B cell (primary cell): ENCODE measurements around the gene HSPH1. TPM values are rescaled to one million over a fixed set of nuclear protein-coding genes. Genes with fewer than 3 reads are reported as not detected.

Experiments used
- ATAC-seq: fragments of 200-7000 bp; cut with Tn5 transposase; one replicate; pipeline ENCODE4 v1.10.0; 2021; ENCODE audit warnings: low read depth, mild to moderate bottlenecking, moderate number of reproducible peaks, moderate library complexity
- CTCF ChIA-PET: fragments of 350-600 bp; sonication (Branson Sonifier 250); formaldehyde crosslinking; loops from one replicate; lab custom pipeline; 2021; ENCODE audit warnings: antibody characterized with exemption, inconsistent platforms; lab: Charles Lee
- POLR2A ChIA-PET: fragments of 350-600 bp; sonication (Branson Sonifier 250); formaldehyde crosslinking; loops from one replicate; lab custom pipeline; 2021; ENCODE audit warnings: antibody characterized with exemption; lab: Charles Lee
- DNase-seq: peaks from one replicate; pipeline ENCODE4 v3.0.0; 2013
- H2AFZ ChIP-seq: 2 replicates; pipeline ENCODE4 v1.6.1; 2012; ENCODE audit warnings: mild to moderate bottlenecking, low read depth, low read length; ENCODE audit not compliant: insufficient read depth, poor library complexity, severe bottlenecking
- H3K27ac ChIP-seq, 2 donors: 1 replicate in 1 of 2; 2 replicates in 1 of 2; pipeline ENCODE4 v1.5.1; 2012 to 2013; ENCODE audit warnings: low read length in 2 of 2, mild to moderate bottlenecking in 2 of 2, moderate library complexity in 1 of 2
- H3K27me3 ChIP-seq, 4 experiments: fragments of 200-600 bp in 1 of 4; sonication (generic) in 1 of 4; replicated peaks in 1 of 4; 1 replicate in 2 of 4; 2 replicates in 2 of 4; pipeline versions ENCODE4 v1.6.1 to v1.7.0; 2013 to 2016; ENCODE audit warnings: low read length in 3 of 4, mild to moderate bottlenecking in 2 of 4, mixed read lengths in 1 of 4, moderate library complexity in 1 of 4; ENCODE audit not compliant: insufficient read depth in 4 of 4, control insufficient read depth in 3 of 4; ENCODE audit errors: control extremely low read depth in 1 of 4
- H3K36me3 ChIP-seq, 2 experiments: replicated peaks in 1 of 2; 1 replicate in 1 of 2; 2 replicates in 1 of 2; pipeline versions ENCODE4 v1.6.1 to v1.7.1; 2013; ENCODE audit warnings: low read length in 1 of 2; ENCODE audit not compliant: insufficient read depth in 2 of 2, control insufficient read depth in 1 of 2; ENCODE audit errors: control extremely low read depth in 1 of 2, extremely low read depth in 1 of 2
- H3K4me1 ChIP-seq, 2 donors: fragments of 200-600 bp in 1 of 2; sonication (generic) in 1 of 2; 1 replicate in 1 of 2; 2 replicates in 1 of 2; pipeline versions ENCODE4 v1.5.1 to v1.6.1; 2013 to 2017; ENCODE audit warnings: low read length in 2 of 2; ENCODE audit not compliant: control insufficient read depth in 2 of 2, insufficient read depth in 2 of 2
- H3K4me2 ChIP-seq: replicated peaks from 2 replicates; pipeline ENCODE3; 2012; ENCODE audit warnings: mild to moderate bottlenecking, low read depth, low read length; ENCODE audit not compliant: poor library complexity, severe bottlenecking
- H3K4me3 ChIP-seq, 5 experiments: fragments of 200-600 bp in 1 of 5; sonication (generic) in 1 of 5; 1 replicate in 3 of 5; 2 replicates in 2 of 5; pipeline versions ENCODE4 v1.5.1 to v1.7.0; 2011 to 2016; ENCODE audit warnings: low read length in 4 of 5, mild to moderate bottlenecking in 4 of 5, low read depth in 2 of 5, control low read depth in 1 of 5, moderate library complexity in 1 of 5; ENCODE audit not compliant: insufficient read depth in 1 of 5; ENCODE audit errors: control extremely low read depth in 1 of 5, extremely low read depth in 1 of 5
- H3K79me2 ChIP-seq: fragments of 200-600 bp; sonication (generic); one replicate; pipeline ENCODE4 v1.6.0; 2016; ENCODE audit warnings: low read length; ENCODE audit not compliant: control insufficient read depth, insufficient read depth
- H3K9ac ChIP-seq: fragments of 200-600 bp; sonication (generic); 2 replicates; pipeline ENCODE4 v1.6.1; 2017; ENCODE audit warnings: mild to moderate bottlenecking, low read length, moderate library complexity
- H3K9me3 ChIP-seq, 3 donors: one replicate each; pipeline versions ENCODE4 v1.6.1 to v1.7.1; 2013; ENCODE audit warnings: low read length in 2 of 3; ENCODE audit not compliant: control insufficient read depth in 2 of 3, insufficient read depth in 1 of 3; ENCODE audit errors: control extremely low read depth in 1 of 3
- H4K20me1 ChIP-seq: 2 replicates; pipeline ENCODE4 v1.6.0; 2012; ENCODE audit warnings: mild to moderate bottlenecking, low read length; ENCODE audit not compliant: insufficient read depth, control insufficient read depth, poor library complexity, severe bottlenecking
- H3K27ac Mint-ChIP-seq: one replicate; pipeline ENCODE4 v1.8.0; 2021; ENCODE audit warnings: mixed read lengths
- H3K27me3 Mint-ChIP-seq: one replicate; pipeline ENCODE4 v1.8.0; 2021; ENCODE audit warnings: mixed read lengths
- H3K4me1 Mint-ChIP-seq: one replicate; pipeline ENCODE4 v1.8.0; 2021; ENCODE audit warnings: mixed read lengths
- H3K4me3 Mint-ChIP-seq: one replicate; pipeline ENCODE4 v1.8.0; 2021; ENCODE audit warnings: mixed read lengths
- H3K9me3 Mint-ChIP-seq: one replicate; pipeline ENCODE4 v1.8.0; 2022; ENCODE audit warnings: mixed read lengths; ENCODE audit not compliant: insufficient read depth
- EZH2 ChIP-seq: IDR thresholded peaks from 2 replicates; pipeline ENCODE4 v1.6.1; 2012; ENCODE audit warnings: borderline replicate concordance, low read depth, mild to moderate bottlenecking, moderate library complexity, low read length; ENCODE audit not compliant: insufficient read depth, poor library complexity, severe bottlenecking
- WGBS: methylation state at CpG from one replicate; pipeline ENCODE4 v1.1.5; 2013; ENCODE audit warnings: missing lambda C conversion rate; ENCODE audit not compliant: insufficient coverage; 5-methylcytosine and 5-hydroxymethylcytosine counted together
- intact Hi-C: fragments of 100-400 bp; cut with micrococcal nuclease; formaldehyde crosslinking; loops from one replicate; pipeline ENCODE4 v1.10.0; 2022
- polyA plus RNA-seq: library from polyadenylated mRNA; depleted of rRNA; stranded (reverse); fragments of >200 nt; gene quantifications from 2 replicates; pipeline ENCODE4 v1.2.3, GENCODE V29; 2012
- total RNA-seq, 2 donors: library from RNA; stranded (reverse); fragments of 120-200 nt in 1 of 2; gene quantifications; 1 replicate in 1 of 2; 2 replicates in 1 of 2; pipeline versions ENCODE4 v1.2.3 to v1.2.4, GENCODE V29; 2013 to 2022
- TF ChIP-seq, protein P1 (sequence below): fragments of 200-600 bp; IDR thresholded peaks from one replicate; pipeline ENCODE4 v1.8.0; 2022; ENCODE audit warnings: antibody characterized with exemption, mild to moderate bottlenecking

Gene HSPH1
- total and polyA plus RNA-seq, 2 donors (not counting 1 experiment from before 2014, with no cell fraction given), result 15.4 to 56.4 TPM

DNA sequence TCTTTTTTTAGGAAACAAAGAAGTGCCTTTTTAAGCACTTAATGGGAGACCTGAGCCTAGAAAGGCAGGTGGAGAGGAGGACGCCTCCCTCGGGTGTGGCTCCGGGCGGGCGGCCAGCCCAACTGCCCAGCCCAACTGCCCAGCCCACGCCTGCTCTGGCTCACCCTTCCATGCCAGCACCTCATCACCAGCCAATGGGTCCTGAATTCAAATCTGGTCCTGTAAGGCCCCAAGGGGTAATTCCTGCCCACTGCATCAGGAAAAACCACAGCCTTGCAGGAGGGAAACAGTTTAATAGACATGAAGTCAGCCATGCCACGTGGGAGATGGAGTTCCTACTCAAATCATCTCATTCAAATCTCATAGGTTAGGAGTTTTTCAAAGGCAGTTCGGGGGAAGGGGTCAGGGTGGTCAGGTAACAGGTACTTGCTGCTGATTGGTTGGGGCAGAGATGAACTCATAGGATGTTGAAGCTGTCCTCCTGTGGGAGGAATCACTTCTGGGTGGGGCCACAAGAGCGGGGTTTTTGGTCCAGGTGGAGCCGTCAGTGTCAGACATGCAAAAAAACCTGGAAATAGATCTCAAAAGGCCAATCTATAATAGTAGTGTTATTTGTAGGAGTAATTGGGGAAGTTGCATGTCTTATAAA, 64.9 kb downstream of the HSPH1 start:
- TF ChIP-seq EZH2, result no peak
- TF ChIP-seq, protein P1, sequence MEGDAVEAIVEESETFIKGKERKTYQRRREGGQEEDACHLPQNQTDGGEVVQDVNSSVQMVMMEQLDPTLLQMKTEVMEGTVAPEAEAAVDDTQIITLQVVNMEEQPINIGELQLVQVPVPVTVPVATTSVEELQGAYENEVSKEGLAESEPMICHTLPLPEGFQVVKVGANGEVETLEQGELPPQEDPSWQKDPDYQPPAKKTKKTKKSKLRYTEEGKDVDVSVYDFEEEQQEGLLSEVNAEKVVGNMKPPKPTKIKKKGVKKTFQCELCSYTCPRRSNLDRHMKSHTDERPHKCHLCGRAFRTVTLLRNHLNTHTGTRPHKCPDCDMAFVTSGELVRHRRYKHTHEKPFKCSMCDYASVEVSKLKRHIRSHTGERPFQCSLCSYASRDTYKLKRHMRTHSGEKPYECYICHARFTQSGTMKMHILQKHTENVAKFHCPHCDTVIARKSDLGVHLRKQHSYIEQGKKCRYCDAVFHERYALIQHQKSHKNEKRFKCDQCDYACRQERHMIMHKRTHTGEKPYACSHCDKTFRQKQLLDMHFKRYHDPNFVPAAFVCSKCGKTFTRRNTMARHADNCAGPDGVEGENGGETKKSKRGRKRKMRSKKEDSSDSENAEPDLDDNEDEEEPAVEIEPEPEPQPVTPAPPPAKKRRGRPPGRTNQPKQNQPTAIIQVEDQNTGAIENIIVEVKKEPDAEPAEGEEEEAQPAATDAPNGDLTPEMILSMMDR, result no peak
- POLR2A ChIA-PET, result no interaction called here
- intact Hi-C loops, result no loop called here
- Histone ChIP-seq H3K9me3 (no peaks in the 10 kb centered on the region), H3K4me3 (no peak overlapping the region), H2AFZ (no peak overlapping the region), H3K27me3 (peaks cover 0 to 8% (median 3%) of the 10 kb centered on the region in 4 experiments), H4K20me1 (no peaks in the 10 kb centered on the region), H3K27ac (no peak overlapping the region), H3K36me3 (no peaks in the 10 kb centered on the region), H3K4me2 (no peak overlapping the region), H3K79me2 (no peaks in the 10 kb centered on the region), H3K9ac (no peak overlapping the region), H3K4me1 (no peaks in the 10 kb centered on the region)
- Mint-ChIP-seq H3K27me3 (peaks cover 31% of the 10 kb centered on the region), H3K9me3 (no peaks in the 10 kb centered on the region), H3K27ac (no peak overlapping the region), H3K4me1 (no peaks in the 10 kb centered on the region), H3K4me3 (no peak overlapping the region)
- ATAC-seq (no peak), DNase-seq (no peak)
- CTCF ChIA-PET, result no interaction called here
- 73% methylated on average over 3 of the region's 10 CpGs for WGBS

DNA sequence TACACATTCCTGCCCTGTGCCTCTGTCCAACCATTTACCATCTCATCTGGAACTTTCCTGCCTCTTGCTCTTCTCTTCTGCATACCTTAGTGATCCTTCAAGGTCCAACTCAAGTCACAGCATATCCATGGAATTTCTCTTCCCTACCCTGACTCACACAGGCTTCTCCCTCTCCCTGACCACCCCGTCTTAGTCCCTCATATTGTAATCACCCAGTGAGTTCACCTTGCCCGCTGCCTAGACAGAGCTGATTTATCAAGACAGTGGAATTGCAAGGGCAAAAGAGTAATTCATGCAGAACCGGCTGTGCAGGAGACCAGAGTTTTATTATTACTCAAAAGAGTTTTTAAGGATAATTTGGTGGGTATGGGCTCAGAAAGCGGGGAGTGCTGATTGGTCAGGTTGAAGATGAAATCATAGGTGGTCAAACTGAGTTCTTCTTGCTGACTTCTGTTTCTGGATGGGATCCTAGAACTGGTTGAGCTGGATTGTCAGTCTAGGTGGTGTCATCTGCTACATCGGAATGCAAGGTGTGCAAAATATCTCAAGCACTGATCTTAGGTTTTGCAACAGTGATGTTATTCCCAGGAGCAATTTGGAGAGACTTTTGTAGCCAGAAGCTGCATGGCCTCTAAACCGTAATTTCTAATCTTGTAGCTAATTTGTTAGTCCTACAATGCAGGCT, 67.2 kb downstream of the HSPH1 start:
- DNase-seq (no peak), ATAC-seq (no peak)
- peaks cover 0 to 6% (median 3%) of the 10 kb centered on the region in 4 experiments for H3K27me3 ChIP-seq
- intact Hi-C loops, result no loop called here
- no peaks in the 10 kb centered on the region for H4K20me1 ChIP-seq
- ChIA-PET CTCF (no interaction called here), POLR2A (no interaction called here)
- Mint-ChIP-seq H3K4me3 (no peak overlapping the region), H3K27me3 (peaks cover 32% of the 10 kb centered on the region), H3K4me1 (peaks cover 4% of the 10 kb centered on the region), H3K27ac (no peak overlapping the region), H3K9me3 (no peaks in the 10 kb centered on the region)
- no peak overlapping the region for H3K27ac ChIP-seq
- H3K36me3 ChIP-seq, result no peaks in the 10 kb centered on the region
- TF ChIP-seq EZH2, result no peak
- TF ChIP-seq, protein P1, result no peak
- H3K9ac ChIP-seq, result no peak overlapping the region
- H3K79me2 ChIP-seq, result no peaks in the 10 kb centered on the region
- H3K4me1 ChIP-seq, result no peaks in the 10 kb centered on the region
- no peak overlapping the region for H2AFZ ChIP-seq
- H3K9me3 ChIP-seq, result no peaks in the 10 kb centered on the region
- no peak overlapping the region for H3K4me3 ChIP-seq
- no peak overlapping the region for H3K4me2 ChIP-seq
- 90% methylated on average over 6 of the region's 6 CpGs for WGBS
